GM21515 (cell line): Measurements from ENCODE around the gene WDR45B.
A peak's percentile ranks its signal among the peaks of the same experiment; 100 is the strongest.

Experiments
- ATAC-seq: cut with Tn5 transposase; IDR thresholded peaks from one replicate; pipeline ENCODE4 v1.9.1; 2021; ENCODE audit not compliant: unreplicated experiment

Gene WDR45B

GRCh38 chr17:82648165-82648668, at the start of gene WDR45B:
Gene WDR45B, minus strand, starts transcription at chr17:82648444. Its CDS starts 104 bp downstream, at chr17:82648340.
- ATAC-seq, result peak; percentile 81

DNA sequence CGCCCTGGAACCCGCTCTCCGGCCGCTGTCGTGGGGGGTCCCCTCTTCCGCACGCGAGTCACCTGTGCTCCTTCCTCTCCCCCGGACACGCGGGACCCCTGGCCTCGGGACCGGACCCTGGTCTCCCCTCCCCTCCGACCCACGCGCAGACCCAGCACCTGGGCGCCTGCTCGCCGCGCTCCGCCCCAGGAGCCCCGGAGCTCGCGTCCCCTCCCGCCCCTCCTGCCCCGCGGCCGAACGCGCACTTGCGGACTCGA, 49.5 kb upstream of the WDR45B start:
- ATAC-seq, result no peak

GRCh38 chr17:82696916-82697807, 48.9 kb upstream of the WDR45B start:
- no peak for ATAC-seq

- ATAC-seq, result no peak
These were observed 48.0 kb upstream of the WDR45B start for GRCh38 chr17:82696259-82696658.

- no peak for ATAC-seq
These were observed 46.4 kb upstream of the WDR45B start for GRCh38 chr17:82694647-82695046.

DNA sequence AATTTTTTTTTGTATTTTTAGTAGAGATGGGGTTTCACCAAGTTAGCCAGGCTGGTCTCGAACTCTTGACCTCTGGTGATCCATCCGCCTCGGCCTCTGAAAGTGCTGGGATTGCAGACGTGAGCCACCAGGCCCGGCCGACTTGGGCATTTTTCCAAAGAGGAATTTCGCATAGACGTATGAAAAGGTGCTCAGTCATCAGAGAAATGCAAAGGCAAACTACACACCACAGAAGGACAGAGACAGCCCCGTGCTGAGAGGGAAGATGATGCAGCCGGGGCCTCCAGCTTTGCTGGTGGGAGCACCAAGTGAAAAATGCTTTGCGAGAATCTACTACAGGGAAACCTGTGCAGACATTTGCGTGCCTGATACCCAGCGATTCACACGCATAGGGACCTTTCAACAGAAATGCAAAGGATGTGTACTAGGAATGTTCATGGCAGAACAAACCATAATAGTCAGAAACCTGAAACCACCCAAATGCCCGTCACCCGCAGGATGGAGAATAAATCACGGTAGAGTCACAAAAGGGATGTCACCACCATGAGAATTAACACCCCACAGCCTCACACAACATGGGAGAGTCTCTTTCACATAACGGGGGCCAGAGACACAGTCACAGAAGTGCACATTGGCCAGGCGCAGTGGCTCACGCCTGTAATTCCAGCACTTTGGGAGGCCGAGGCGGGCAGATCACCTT, 45.1 kb upstream of the WDR45B start:
- no peak for ATAC-seq

DNA sequence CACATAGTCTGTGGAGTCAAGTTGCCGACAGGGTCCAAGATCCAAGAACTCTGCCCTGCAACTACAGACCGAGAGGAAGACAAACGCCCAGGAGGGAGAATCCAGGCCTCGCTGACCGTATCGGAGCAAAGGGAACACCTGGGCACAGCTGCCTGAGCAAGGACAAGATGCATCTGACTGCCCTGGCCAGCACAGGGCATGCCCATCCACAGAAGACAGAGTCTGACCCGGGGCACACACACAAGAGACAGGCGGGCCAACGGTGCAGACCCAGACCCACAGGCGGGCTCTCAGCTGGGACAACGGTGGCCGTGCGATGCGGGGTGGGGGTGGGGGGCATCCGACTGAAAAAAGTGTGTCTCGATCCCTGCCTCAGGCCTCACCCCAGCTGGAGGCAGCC, 44.0 kb upstream of the WDR45B start:
- ATAC-seq, result no peak

GRCh38 chr17:82691714-82692113, 43.5 kb upstream of the WDR45B start:
- ATAC-seq, result no peak

DNA sequence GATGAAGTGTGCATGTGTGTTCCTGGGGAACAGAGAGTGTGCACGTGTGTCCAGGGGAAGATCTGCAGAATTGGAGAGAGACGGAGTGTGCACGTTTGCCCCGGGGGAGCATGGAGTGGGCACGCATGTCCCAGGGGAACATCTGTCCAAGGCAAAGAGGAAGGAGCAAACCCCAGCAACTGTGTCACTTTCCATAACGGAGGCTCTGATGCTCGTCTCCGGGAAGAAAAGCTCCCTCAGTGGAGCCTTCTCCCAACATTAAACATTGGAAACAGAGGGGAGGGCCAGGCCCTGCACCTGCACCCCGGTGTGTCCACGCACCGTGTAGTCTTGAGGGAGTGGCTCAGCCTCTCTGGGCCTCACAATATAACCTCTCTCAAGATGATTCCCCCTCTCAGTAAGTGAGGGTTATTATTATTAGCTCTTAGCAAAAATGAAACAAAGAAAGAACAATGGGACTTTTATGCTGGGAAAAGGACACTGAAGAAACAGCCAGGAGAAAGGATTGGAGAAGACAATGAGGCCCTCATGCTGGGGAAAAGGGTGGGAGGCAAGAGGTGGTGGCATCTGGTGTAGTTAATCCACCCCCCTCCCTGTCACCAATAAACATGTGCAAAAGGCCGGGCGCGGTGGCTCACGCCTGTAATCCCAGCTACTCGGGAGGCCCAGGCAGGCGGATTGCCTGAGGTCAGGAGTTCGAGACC, 42.7 kb upstream of the WDR45B start:
- no peak for ATAC-seq

GRCh38 chr17:82689077-82689476, 40.8 kb upstream of the WDR45B start:
- ATAC-seq, result no peak

DNA sequence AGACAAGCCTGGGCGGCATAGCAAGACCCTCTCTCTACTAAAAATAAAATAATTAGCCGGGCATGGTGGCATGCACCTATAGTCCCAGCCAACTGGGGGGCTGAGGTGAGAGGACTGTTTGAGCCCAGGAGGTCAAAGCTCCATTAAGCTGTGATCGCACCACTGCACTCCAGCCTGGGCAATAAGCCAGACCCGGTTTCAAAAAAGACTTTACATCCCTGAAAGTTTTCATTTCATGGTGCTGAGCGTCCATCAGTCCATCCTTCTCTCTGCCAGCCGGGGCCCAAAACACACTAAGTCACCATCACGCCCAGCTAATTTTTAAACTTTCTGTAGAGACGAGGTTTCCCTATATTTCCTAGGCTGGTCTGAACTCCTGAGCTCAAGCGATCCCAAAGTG, 39.6 kb upstream of the WDR45B start:
- ATAC-seq, result no peak

- no peak for ATAC-seq
These were observed 39.2 kb upstream of the WDR45B start for GRCh38 chr17:82687375-82687861.

DNA sequence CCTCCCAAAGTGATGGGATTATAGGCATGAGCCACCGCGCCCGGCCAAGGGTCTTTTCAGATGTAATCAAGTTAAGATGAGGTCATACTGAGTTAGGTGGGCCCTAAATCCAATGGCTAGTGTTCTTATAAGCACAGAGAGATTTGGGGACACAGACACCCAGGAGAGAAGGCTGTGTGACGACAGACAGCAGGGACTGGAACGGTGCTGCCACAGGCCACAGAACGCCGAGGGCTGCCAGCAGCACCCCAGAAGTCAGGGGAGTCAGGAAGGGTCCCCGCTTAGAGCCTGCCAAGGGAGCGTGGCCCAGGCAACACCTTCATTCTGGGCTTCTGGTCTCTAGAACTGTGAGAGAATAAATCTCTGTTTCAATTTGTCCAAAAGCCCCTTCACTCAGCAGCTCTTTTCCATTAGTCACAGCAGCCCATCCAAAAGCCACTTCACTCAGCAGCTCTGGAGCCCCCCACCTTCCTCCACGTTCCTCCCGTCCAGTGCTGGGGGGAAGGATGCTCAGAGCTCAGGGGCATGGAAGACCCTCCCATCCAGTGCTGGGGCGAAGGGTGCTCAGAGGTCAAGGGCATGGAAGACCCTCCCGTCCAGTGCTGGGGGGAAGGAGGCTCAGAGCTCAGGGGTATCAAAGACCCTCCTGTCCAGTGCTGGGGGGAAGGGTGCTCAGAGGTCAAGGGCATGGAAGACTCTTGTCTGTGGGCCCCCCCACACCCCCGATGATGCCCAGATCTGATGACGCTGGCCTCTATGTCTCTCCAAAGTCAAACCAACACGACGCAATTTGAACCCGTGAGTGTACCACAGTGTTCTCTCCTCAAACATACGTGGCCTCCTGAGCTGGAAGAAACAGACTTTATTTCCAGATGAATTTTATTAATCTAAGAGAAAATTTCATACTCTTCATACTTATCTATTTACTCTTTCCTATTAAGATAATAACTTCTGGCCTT, 38.4 kb upstream of the WDR45B start:
- no peak for ATAC-seq

DNA sequence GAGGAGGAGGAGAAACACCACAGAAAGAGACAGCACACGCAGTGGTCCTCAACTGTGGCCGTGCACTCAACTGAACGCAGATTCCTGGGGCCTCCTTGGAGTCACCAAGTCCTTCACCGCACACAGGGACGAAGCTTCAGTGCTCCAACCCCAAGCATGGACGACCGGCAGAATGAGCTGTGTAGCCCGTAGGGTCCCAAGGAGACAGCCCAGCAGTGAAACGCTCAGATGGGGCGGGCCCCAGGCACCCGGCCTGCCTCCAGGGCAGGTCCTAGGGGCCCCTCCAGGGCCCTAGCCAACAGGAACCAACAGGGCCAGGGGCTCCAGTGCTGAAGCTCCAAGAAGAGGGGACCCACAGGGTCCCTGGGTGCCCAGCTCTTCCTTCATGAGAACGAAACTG, 37.0 kb upstream of the WDR45B start:
- no peak for ATAC-seq

GRCh38 chr17:82684228-82684841, 36.1 kb upstream of the WDR45B start:
- no peak for ATAC-seq

GRCh38 chr17:82683534-82683933, 35.3 kb upstream of the WDR45B start:
- ATAC-seq, result no peak

DNA sequence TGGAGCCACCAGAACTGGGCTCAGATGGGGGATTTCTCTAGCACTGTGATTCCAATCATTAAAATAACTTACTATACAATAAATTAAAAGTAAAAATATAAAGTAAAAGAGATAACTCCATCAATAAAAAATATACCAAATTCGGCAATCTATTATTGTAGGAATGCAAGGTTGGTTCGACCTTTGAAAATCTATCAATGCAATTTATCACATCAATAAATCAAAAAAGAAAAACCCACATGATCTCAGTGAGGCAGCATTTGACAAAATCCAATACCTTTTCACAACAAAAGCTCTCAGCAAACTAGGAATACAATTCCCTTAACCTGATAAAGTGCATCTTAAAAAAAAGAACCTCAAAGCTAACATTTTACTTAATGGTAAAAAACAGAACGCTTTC, 33.3 kb upstream of the WDR45B start:
- ATAC-seq, result no peak

GRCh38 chr17:82679586-82680465, 31.6 kb upstream of the WDR45B start:
- ATAC-seq, result no peak

- no peak for ATAC-seq
These were observed 30.1 kb upstream of the WDR45B start for GRCh38 chr17:82678265-82678891.
